HEK293 (cell line): ENCODE measurements around the gene SMYD1.

Experiments used
- CTCF ChIA-PET: fragments of 350-600 bp; formaldehyde crosslinking; extraction: SDS; loops from one replicate; lab custom pipeline; 2021; ENCODE audit warnings: antibody characterized with exemption; lab: Yijun Ruan, JAX
- POLR2A ChIA-PET: fragments of 300-600 bp; formaldehyde crosslinking; extraction: SDS; loops from one replicate; lab custom pipeline; 2020; ENCODE audit warnings: antibody characterized with exemption, inconsistent platforms; lab: Yijun Ruan, JAX
- H3K27ac ChIP-seq: fragments of 200-500 bp; sonication (Bioruptor generic); 2 replicates; pipeline ENCODE4 v1.5.1; 2014; ENCODE audit warnings: low read depth, low read length, control low read depth, inconsistent platforms; ENCODE audit errors: extremely low read depth
- H3K36me3 ChIP-seq, 2 experiments: fragments of 200-500 bp in 1 of 2; sonication (Bioruptor generic) in 1 of 2; 1 replicate in 1 of 2; 2 replicates in 1 of 2; pipeline ENCODE4 v1.5.1; 2014 to 2017; ENCODE audit warnings: inconsistent platforms in 2 of 2, low read length in 2 of 2; ENCODE audit not compliant: control insufficient read depth in 2 of 2, insufficient read depth in 1 of 2
- H3K4me1 ChIP-seq: fragments of 200-500 bp; sonication (Bioruptor generic); 2 replicates; pipeline ENCODE4 v1.5.1; 2014; ENCODE audit warnings: mild to moderate bottlenecking, low read length, inconsistent platforms; ENCODE audit not compliant: control insufficient read depth, insufficient read depth
- H3K4me3 ChIP-seq: 2 replicates; pipeline ENCODE4 v1.5.1; 2011; ENCODE audit warnings: low read depth, mild to moderate bottlenecking, control low read depth, low read length, moderate library complexity
- H3K9me3 ChIP-seq: fragments of 200-500 bp; sonication (Bioruptor generic); 2 replicates; pipeline ENCODE4 v1.5.1; 2014; ENCODE audit warnings: low read depth, low read length, inconsistent platforms; ENCODE audit not compliant: control insufficient read depth, insufficient read depth
- GFI1B ChIP-seq: fragments of 450-650 bp; formaldehyde crosslinking; IDR thresholded peaks from 2 replicates; pipeline ENCODE4 v1.5.1; 2016; ENCODE audit warnings: missing biosample characterization, missing genetic modification characterization
- GLIS2 ChIP-seq: fragments of 450-650 bp; formaldehyde crosslinking; IDR thresholded peaks from 2 replicates; pipeline ENCODE4 v1.5.1; 2016; ENCODE audit warnings: missing biosample characterization, missing genetic modification characterization
- MEIS1 ChIP-seq: sonication (generic); formaldehyde crosslinking; IDR thresholded peaks from 2 replicates; pipeline ENCODE4 v1.8.1; 2022; ENCODE audit warnings: missing genetic modification reagents, mild to moderate bottlenecking, borderline replicate concordance
- SETDB1 ChIP-seq: IDR thresholded peaks from one replicate; pipeline ENCODE4 v1.6.1; 2017; ENCODE audit warnings: mild to moderate bottlenecking, low read length, moderate library complexity, mixed read lengths; ENCODE audit not compliant: insufficient read length
- ZBTB17 ChIP-seq: fragments of 450-650 bp; formaldehyde crosslinking; IDR thresholded peaks from 2 replicates; pipeline ENCODE4 v1.5.1; 2016; ENCODE audit warnings: missing biosample characterization, missing genetic modification characterization
- ZFP3 ChIP-seq: fragments of 450-650 bp; formaldehyde crosslinking; IDR thresholded peaks from 2 replicates; pipeline ENCODE4 v1.5.1; 2016; ENCODE audit warnings: low read depth, missing biosample characterization, missing genetic modification characterization
- ZNF223 ChIP-seq: fragments of 450-650 bp; formaldehyde crosslinking; IDR thresholded peaks from 2 replicates; pipeline ENCODE4 v1.5.1; 2016; ENCODE audit warnings: missing biosample characterization, missing genetic modification characterization
- ZNF23 ChIP-seq: fragments of 450-650 bp; formaldehyde crosslinking; IDR thresholded peaks from 2 replicates; pipeline ENCODE4 v1.5.1; 2016; ENCODE audit warnings: missing biosample characterization, missing genetic modification characterization, borderline replicate concordance
- ZNF274 ChIP-seq, 2 experiments: fragments of 200-500 bp in 1 of 2; fragments of 450-650 bp in 1 of 2; sonication (Bioruptor generic) in 1 of 2; formaldehyde crosslinking in 1 of 2; IDR thresholded peaks; 2 replicates each; pipeline versions ENCODE4 v1.5.1 to v1.6.1; 2014 to 2016; ENCODE audit warnings: borderline replicate concordance in 1 of 2, inconsistent platforms in 1 of 2, low read length in 1 of 2, missing biosample characterization in 1 of 2, missing genetic modification characterization in 1 of 2
- ZNF555 ChIP-seq: fragments of 450-650 bp; formaldehyde crosslinking; conservative IDR thresholded peaks from 2 replicates; pipeline ENCODE4 v1.5.1; 2017; ENCODE audit warnings: missing biosample characterization, mild to moderate bottlenecking, missing genetic modification characterization, inconsistent platforms
- ZNF585B ChIP-seq: fragments of 450-650 bp; formaldehyde crosslinking; IDR thresholded peaks from 2 replicates; pipeline ENCODE4 v1.5.1; 2016; ENCODE audit warnings: missing biosample characterization, missing genetic modification characterization
- ZNF660 ChIP-seq: fragments of 450-650 bp; IDR thresholded peaks from 2 replicates; pipeline ENCODE4 v1.5.1; 2018; ENCODE audit warnings: missing biosample characterization, mild to moderate bottlenecking, missing genetic modification characterization
- ZNF76 ChIP-seq: fragments of 450-650 bp; formaldehyde crosslinking; IDR thresholded peaks from 2 replicates; pipeline ENCODE4; 2016; ENCODE audit warnings: low read depth, missing biosample characterization, missing genetic modification characterization, borderline replicate concordance
- ZNF837 ChIP-seq: fragments of 450-650 bp; formaldehyde crosslinking; IDR thresholded peaks from 2 replicates; pipeline ENCODE4 v1.5.1; 2016; ENCODE audit warnings: missing biosample characterization, missing genetic modification characterization
- TF ChIP-seq, protein P1 (sequence below): fragments of 450-650 bp; formaldehyde crosslinking; IDR thresholded peaks from 2 replicates; pipeline ENCODE4 v1.5.1; 2016; ENCODE audit warnings: missing biosample characterization, missing genetic modification characterization
- TF ChIP-seq, protein P2 (sequence below): fragments of 450-650 bp; formaldehyde crosslinking; optimal IDR thresholded peaks from 2 replicates; pipeline ENCODE3; 2016; ENCODE audit warnings: missing biosample characterization, mild to moderate bottlenecking, missing genetic modification characterization
- TF ChIP-seq, protein P3 (sequence below): fragments of 450-650 bp; formaldehyde crosslinking; IDR thresholded peaks from 2 replicates; pipeline ENCODE4 v1.5.1; 2016; ENCODE audit warnings: missing biosample characterization, missing genetic modification characterization
- TF ChIP-seq, protein P4 (sequence below): fragments of 450-650 bp; formaldehyde crosslinking; IDR thresholded peaks from 2 replicates; pipeline ENCODE4 v1.5.1; 2016; ENCODE audit warnings: missing biosample characterization, missing genetic modification characterization, borderline replicate concordance
- TF ChIP-seq, protein P5 (sequence below): fragments of 450-650 bp; formaldehyde crosslinking; IDR thresholded peaks from 2 replicates; pipeline ENCODE4 v1.5.1; 2016; ENCODE audit warnings: missing biosample characterization, missing genetic modification characterization
- TF ChIP-seq, protein P6 (sequence below): fragments of 450-650 bp; formaldehyde crosslinking; IDR thresholded peaks from 2 replicates; pipeline ENCODE4 v1.5.1; 2017; ENCODE audit warnings: missing biosample characterization, missing genetic modification characterization

Gene SMYD1

DNA sequence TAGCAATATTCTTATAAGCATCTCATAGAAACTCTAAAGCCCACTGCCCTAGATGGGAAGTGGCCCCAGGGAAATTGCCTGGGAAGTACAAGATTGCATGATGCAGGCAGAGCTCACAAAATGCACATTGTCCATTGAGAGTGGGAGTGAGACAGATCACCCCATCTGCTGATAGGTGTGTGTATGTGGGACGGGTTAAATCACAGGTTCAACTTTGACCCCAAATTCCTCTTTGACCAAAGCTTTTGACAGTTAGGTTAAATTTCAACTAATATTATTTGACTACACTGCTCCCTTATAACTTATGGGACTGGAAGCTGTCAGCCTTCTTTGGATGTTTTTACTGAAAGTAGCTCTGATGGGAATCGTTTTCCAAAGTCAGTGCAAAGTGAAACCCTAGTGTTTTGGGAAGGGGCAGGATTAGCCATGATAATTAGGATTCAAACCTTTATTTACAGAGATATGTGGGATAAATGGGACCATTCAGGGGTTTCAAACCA is 71.6 kb downstream of the SMYD1 start:
- Histone ChIP-seq H3K27ac (no peak overlapping the region), H3K36me3 (no peaks in the 10 kb centered on the region)
- TF ChIP-seq ZNF585B (tag by site-specific recombination): no peak
- TF ChIP-seq, protein P1, sequence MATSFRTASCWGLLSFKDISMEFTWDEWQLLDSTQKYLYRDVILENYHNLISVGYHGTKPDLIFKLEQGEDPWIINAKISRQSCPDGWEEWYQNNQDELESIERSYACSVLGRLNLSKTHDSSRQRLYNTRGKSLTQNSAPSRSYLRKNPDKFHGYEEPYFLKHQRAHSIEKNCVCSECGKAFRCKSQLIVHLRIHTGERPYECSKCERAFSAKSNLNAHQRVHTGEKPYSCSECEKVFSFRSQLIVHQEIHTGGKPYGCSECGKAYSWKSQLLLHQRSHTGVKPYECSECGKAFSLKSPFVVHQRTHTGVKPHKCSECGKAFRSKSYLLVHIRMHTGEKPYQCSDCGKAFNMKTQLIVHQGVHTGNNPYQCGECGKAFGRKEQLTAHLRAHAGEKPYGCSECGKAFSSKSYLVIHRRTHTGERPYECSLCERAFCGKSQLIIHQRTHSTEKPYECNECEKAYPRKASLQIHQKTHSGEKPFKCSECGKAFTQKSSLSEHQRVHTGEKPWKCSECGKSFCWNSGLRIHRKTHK: no peak
- TF ChIP-seq, protein P2, sequence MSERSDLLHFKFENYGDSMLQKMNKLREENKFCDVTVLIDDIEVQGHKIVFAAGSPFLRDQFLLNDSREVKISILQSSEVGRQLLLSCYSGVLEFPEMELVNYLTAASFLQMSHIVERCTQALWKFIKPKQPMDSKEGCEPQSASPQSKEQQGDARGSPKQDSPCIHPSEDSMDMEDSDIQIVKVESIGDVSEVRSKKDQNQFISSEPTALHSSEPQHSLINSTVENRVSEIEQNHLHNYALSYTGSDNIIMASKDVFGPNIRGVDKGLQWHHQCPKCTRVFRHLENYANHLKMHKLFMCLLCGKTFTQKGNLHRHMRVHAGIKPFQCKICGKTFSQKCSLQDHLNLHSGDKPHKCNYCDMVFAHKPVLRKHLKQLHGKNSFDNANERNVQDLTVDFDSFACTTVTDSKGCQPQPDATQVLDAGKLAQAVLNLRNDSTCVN: no peak
- TF ChIP-seq, protein P3, sequence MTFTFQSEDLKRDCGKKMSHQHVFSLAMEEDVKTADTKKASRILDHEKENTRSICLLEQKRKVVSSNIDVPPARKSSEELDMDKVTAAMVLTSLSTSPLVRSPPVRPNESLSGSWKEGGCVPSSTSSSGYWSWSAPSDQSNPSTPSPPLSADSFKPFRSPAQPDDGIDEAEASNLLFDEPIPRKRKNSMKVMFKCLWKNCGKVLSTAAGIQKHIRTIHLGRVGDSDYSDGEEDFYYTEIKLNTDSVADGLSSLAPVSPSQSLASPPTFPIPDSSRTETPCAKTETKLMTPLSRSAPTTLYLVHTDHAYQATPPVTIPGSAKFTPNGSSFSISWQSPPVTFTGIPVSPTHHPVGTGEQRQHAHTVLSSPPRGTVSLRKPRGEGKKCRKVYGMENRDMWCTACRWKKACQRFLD (tag by site-specific recombination): no peak
- TF ChIP-seq ZNF76: no peak
- no peak for TF ChIP-seq ZNF223 (tag by site-specific recombination)
- no peak for TF ChIP-seq ZNF660 (tag by site-specific recombination)
- TF ChIP-seq GFI1B: no peak
- no peak for TF ChIP-seq SETDB1
- TF ChIP-seq ZNF555: no peak
- no peak for TF ChIP-seq ZNF23 (tag by site-specific recombination)
- no peak for TF ChIP-seq ZNF837 (tag by site-specific recombination)
- TF ChIP-seq, protein P4, sequence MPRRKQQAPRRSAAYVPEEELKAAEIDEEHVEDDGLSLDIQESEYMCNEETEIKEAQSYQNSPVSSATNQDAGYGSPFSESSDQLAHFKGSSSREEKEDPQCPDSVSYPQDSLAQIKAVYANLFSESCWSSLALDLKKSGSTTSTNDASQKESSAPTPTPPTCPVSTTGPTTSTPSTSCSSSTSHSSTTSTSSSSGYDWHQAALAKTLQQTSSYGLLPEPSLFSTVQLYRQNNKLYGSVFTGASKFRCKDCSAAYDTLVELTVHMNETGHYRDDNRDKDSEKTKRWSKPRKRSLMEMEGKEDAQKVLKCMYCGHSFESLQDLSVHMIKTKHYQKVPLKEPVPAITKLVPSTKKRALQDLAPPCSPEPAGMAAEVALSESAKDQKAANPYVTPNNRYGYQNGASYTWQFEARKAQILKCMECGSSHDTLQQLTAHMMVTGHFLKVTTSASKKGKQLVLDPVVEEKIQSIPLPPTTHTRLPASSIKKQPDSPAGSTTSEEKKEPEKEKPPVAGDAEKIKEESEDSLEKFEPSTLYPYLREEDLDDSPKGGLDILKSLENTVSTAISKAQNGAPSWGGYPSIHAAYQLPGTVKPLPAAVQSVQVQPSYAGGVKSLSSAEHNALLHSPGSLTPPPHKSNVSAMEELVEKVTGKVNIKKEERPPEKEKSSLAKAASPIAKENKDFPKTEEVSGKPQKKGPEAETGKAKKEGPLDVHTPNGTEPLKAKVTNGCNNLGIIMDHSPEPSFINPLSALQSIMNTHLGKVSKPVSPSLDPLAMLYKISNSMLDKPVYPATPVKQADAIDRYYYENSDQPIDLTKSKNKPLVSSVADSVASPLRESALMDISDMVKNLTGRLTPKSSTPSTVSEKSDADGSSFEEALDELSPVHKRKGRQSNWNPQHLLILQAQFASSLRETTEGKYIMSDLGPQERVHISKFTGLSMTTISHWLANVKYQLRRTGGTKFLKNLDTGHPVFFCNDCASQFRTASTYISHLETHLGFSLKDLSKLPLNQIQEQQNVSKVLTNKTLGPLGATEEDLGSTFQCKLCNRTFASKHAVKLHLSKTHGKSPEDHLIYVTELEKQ (tag by site-specific recombination): no peak
- TF ChIP-seq, protein P5, sequence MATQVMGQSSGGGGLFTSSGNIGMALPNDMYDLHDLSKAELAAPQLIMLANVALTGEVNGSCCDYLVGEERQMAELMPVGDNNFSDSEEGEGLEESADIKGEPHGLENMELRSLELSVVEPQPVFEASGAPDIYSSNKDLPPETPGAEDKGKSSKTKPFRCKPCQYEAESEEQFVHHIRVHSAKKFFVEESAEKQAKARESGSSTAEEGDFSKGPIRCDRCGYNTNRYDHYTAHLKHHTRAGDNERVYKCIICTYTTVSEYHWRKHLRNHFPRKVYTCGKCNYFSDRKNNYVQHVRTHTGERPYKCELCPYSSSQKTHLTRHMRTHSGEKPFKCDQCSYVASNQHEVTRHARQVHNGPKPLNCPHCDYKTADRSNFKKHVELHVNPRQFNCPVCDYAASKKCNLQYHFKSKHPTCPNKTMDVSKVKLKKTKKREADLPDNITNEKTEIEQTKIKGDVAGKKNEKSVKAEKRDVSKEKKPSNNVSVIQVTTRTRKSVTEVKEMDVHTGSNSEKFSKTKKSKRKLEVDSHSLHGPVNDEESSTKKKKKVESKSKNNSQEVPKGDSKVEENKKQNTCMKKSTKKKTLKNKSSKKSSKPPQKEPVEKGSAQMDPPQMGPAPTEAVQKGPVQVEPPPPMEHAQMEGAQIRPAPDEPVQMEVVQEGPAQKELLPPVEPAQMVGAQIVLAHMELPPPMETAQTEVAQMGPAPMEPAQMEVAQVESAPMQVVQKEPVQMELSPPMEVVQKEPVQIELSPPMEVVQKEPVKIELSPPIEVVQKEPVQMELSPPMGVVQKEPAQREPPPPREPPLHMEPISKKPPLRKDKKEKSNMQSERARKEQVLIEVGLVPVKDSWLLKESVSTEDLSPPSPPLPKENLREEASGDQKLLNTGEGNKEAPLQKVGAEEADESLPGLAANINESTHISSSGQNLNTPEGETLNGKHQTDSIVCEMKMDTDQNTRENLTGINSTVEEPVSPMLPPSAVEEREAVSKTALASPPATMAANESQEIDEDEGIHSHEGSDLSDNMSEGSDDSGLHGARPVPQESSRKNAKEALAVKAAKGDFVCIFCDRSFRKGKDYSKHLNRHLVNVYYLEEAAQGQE (tag by site-specific recombination): no peak
- no peak for TF ChIP-seq ZNF274 (IDR thresholded peaks at IDR 0.05; ENCODE audit: low read length)
- TF ChIP-seq ZNF274 (tag by site-specific recombination; IDR thresholded peaks at IDR 0.05; ENCODE audit: borderline replicate concordance): no peak
- no peak for TF ChIP-seq ZBTB17 (tag by site-specific recombination)
- TF ChIP-seq, protein P6, sequence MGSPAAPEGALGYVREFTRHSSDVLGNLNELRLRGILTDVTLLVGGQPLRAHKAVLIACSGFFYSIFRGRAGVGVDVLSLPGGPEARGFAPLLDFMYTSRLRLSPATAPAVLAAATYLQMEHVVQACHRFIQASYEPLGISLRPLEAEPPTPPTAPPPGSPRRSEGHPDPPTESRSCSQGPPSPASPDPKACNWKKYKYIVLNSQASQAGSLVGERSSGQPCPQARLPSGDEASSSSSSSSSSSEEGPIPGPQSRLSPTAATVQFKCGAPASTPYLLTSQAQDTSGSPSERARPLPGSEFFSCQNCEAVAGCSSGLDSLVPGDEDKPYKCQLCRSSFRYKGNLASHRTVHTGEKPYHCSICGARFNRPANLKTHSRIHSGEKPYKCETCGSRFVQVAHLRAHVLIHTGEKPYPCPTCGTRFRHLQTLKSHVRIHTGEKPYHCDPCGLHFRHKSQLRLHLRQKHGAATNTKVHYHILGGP (tag by site-specific recombination): no peak
- no peak for TF ChIP-seq GLIS2 (tag by site-specific recombination)
- no peak for TF ChIP-seq MEIS1 (CRISPR knock-in tag)
- TF ChIP-seq ZFP3: no peak
- TF ChIP-seq, all 188 proteins: peak for 0
- POLR2A ChIA-PET: no interaction called here
- no peaks in the 10 kb centered on the region for H3K4me1 ChIP-seq
- no peak overlapping the region for H3K4me3 ChIP-seq
- CTCF ChIA-PET: no interaction called here
- H3K9me3 ChIP-seq: no peaks in the 10 kb centered on the region
